Endothelial cell of umbilical vein (primary cell): ENCODE data around the gene GSTM4. TPM values are rescaled to one million over a fixed set of nuclear protein-coding genes. Genes with fewer than 3 reads are reported as not detected.
"Not testable (repeated sequence)": the region's sequence is repeated elsewhere in the genome, so short reads cannot be mapped to it uniquely, and the experiment has no call there.

Source experiments
- BruUV-seq: library from RNA; stranded (reverse); fragments of 400-500 nt; replicated peaks from 2 replicates; lab custom pipeline; 2021; lab: Mats Ljungman, UMichigan
- CTCF ChIA-PET: fragments of 300-600, 350-600 bp; sonication (Branson Sonifier 250); formaldehyde crosslinking; loops from one replicate; lab custom pipeline; 2021; ENCODE audit warnings: antibody characterized with exemption, inconsistent platforms; lab: Charles Lee
- POLR2A ChIA-PET: fragments of 300-600, 350-600 bp; sonication (Branson Sonifier 250); formaldehyde crosslinking; loops from one replicate; lab custom pipeline; 2021; ENCODE audit warnings: antibody characterized with exemption, inconsistent platforms; lab: Charles Lee
- DNase-seq: peaks from one replicate; pipeline ENCODE4 v3.0.0-alpha.2; 2011; ENCODE audit warnings: low read depth, low spot score
- FAIRE-seq: peaks from 2 replicates; lab custom pipeline; 2011; peaks lifted over from hg19 to GRCh38; lab: Jason Lieb, UNC
- H2AFZ ChIP-seq: 2 replicates; pipeline ENCODE4 v1.6.0; 2012; ENCODE audit warnings: low read depth, low read length, control low read depth, inconsistent platforms
- H3K27ac ChIP-seq: 2 replicates; pipeline ENCODE4 v1.5.1; 2011; ENCODE audit warnings: low read depth, mild to moderate bottlenecking, control low read depth, low read length, moderate library complexity; ENCODE audit not compliant: insufficient read depth
- H3K27me3 ChIP-seq, 2 experiments: 2 replicates each; pipeline versions ENCODE4 v1.6.0 to v1.6.1; 2011; ENCODE audit warnings: low read length in 2 of 2, mixed read lengths in 1 of 2; ENCODE audit not compliant: control insufficient read depth in 2 of 2, insufficient read depth in 2 of 2
- H3K36me3 ChIP-seq, 2 experiments: 2 replicates in 1 of 2; 3 replicates in 1 of 2; pipeline ENCODE4 v1.5.1; 2011; ENCODE audit warnings: low read length in 2 of 2, mild to moderate bottlenecking in 1 of 2, moderate library complexity in 1 of 2; ENCODE audit not compliant: control insufficient read depth in 2 of 2, insufficient read depth in 2 of 2; ENCODE audit errors: extremely low read depth in 1 of 2
- H3K4me1 ChIP-seq: 3 replicates; pipeline ENCODE4 v1.5.1; 2011; ENCODE audit warnings: mild to moderate bottlenecking, low read length; ENCODE audit not compliant: control insufficient read depth, insufficient read depth; ENCODE audit errors: extremely low read depth
- H3K4me2 ChIP-seq: 2 replicates; pipeline ENCODE4 v1.6.1; 2011; ENCODE audit warnings: low read length, control low read depth, mixed read lengths; ENCODE audit not compliant: insufficient read depth
- H3K4me3 ChIP-seq, 3 experiments: fragments of 200-600 bp in 1 of 3; sonication (generic), shearing (Covaris generic) in 1 of 3; replicated peaks in 1 of 3; 2 replicates each; pipeline ENCODE4 v1.5.1; 2011 to 2016; ENCODE audit warnings: control low read depth in 3 of 3, low read length in 3 of 3, mild to moderate bottlenecking in 2 of 3, inconsistent platforms in 1 of 3, low read depth in 1 of 3, moderate library complexity in 1 of 3; ENCODE audit not compliant: insufficient read depth in 1 of 3
- H3K79me2 ChIP-seq: 2 replicates; pipeline ENCODE4 v1.6.0; 2012; ENCODE audit warnings: low read length, inconsistent platforms; ENCODE audit not compliant: control insufficient read depth, insufficient read depth
- H3K9ac ChIP-seq: replicated peaks from 2 replicates; pipeline ENCODE3; 2011; ENCODE audit warnings: low read length, control low read depth; ENCODE audit not compliant: insufficient read depth; ENCODE audit errors: extremely low read depth
- H3K9me1 ChIP-seq: replicated peaks from 3 replicates; pipeline ENCODE4 v1.6.0; 2011; ENCODE audit warnings: mild to moderate bottlenecking, low read length; ENCODE audit not compliant: control insufficient read depth, insufficient read depth; ENCODE audit errors: extremely low read depth
- H3K9me3 ChIP-seq: replicated peaks from 2 replicates; pipeline ENCODE4 v1.5.1; 2012; ENCODE audit warnings: low read length, inconsistent platforms; ENCODE audit not compliant: control insufficient read depth, insufficient read depth
- H4K20me1 ChIP-seq: replicated peaks from 2 replicates; pipeline ENCODE3; 2011; ENCODE audit warnings: mild to moderate bottlenecking, low read length; ENCODE audit not compliant: control insufficient read depth, insufficient read depth; ENCODE audit errors: extremely low read depth
- dilution Hi-C: fragments of 300-500 bp; cut with MboI; formaldehyde crosslinking; loops from one replicate; pipeline ENCODE4 v1.15.0; 2019; ENCODE audit warnings: low sequenced_read_pairs; ENCODE audit not compliant: extremely low pct_ligation_motif_present
- intact Hi-C: fragments of 100-400 bp; cut with micrococcal nuclease; formaldehyde crosslinking; loops from one replicate; pipeline ENCODE4 v1.10.0; 2022
- polyA plus RNA-seq, 4 experiments: library from polyadenylated mRNA; depleted of rRNA in 3 of 4; stranded (reverse) in 3 of 4; unstranded in 1 of 4; fragments of >200 nt; gene quantifications; 2 replicates each; pipeline versions ENCODE4 v1.2.1 to v1.2.3, GENCODE V29; 2011 to 2012; ENCODE audit warnings: missing spikeins in 1 of 4
- total RNA-seq: library from RNA; stranded (reverse); gene quantifications from 2 replicates; pipeline ENCODE4 v1.2.3, GENCODE V29; 2021

The GSTM4 gene
- total and polyA plus RNA-seq, 2 donors (not counting 3 experiments of a cell fraction or from before 2014, with no cell fraction given): 9.5 to 11.6 TPM

DNA sequence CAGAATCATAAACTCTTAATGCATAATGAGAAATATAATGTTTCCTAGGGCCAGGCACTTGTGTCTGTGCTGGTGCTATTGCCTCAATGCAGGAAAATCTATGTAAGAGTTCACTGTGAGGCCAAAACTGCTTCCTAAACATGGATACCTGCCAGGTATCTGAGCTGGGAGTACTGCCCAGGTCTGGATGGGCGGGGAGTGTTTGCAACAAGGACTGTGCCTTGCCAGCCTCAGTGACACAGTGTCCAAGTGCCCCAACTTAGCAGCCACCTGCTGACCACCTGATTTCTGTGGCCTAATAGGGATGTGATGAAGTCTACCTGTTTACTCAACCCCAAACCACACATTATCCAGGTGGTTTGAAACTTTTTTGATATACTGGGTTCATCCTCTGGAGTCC lies 29.5 kb downstream of the GSTM4 start:
- H3K4me3 ChIP-seq, H3K79me2 ChIP-seq, FAIRE-seq, intact Hi-C loops, CTCF ChIA-PET, H4K20me1 ChIP-seq, H3K9me3 ChIP-seq, POLR2A ChIA-PET, H3K9me1 ChIP-seq, H3K4me2 ChIP-seq, H3K36me3 ChIP-seq, H2AFZ ChIP-seq, H3K9ac ChIP-seq, DNase-seq, BruUV-seq, H3K4me1 ChIP-seq, H3K27ac ChIP-seq, H3K27me3 ChIP-seq, dilution Hi-C loops: not testable (repeated sequence)

DNA sequence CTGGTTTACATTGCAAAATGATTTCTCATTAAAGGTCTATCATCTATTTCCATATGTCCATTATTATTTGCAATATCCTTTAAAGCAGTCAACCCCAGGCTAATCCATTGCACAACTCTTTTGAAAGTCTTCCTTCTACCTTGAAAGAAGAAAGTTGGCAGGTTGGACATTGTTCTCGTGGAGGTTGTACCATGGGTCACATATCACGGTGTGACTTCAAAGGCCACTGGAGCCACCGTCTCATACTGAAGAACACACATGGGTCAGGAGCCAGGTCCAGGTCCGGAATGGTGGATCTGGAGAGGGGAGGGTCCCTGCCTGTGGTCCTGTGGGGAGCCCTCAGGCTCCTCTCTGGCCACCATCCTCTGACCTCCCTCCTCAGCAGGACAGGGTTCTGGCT lies 30.0 kb downstream of the GSTM4 start:
- H3K79me2 ChIP-seq, FAIRE-seq, intact Hi-C loops, H2AFZ ChIP-seq, POLR2A ChIA-PET, DNase-seq, H3K27ac ChIP-seq, H3K9me1 ChIP-seq, H3K4me1 ChIP-seq, H3K36me3 ChIP-seq, H3K9me3 ChIP-seq, H3K4me3 ChIP-seq, H3K4me2 ChIP-seq, dilution Hi-C loops, H3K9ac ChIP-seq, CTCF ChIA-PET, H4K20me1 ChIP-seq, BruUV-seq, H3K27me3 ChIP-seq: not testable (repeated sequence)

GRCh38 chr1:109687109-109687508 lies 31.2 kb downstream of the GSTM4 start:
- H3K36me3 ChIP-seq, intact Hi-C loops, H2AFZ ChIP-seq, H4K20me1 ChIP-seq, H3K79me2 ChIP-seq, H3K9me3 ChIP-seq, H3K27me3 ChIP-seq, H3K4me3 ChIP-seq, H3K9me1 ChIP-seq, DNase-seq, H3K27ac ChIP-seq, H3K4me1 ChIP-seq, dilution Hi-C loops, FAIRE-seq, H3K9ac ChIP-seq, H3K4me2 ChIP-seq, BruUV-seq: not testable (repeated sequence)
- POLR2A ChIA-PET: interaction anchor here (0.6 to 1.0 kb wide), 3 partner anchors 53 to 134 kb away, joined by 3 to 5 read pairs (median 5); no protein-coding TSS in a partner anchor
- CTCF ChIA-PET: interaction anchor here (0.8 to 3.2 kb wide), 13 partner anchors 31 to 297 kb away, joined by 3 to 45 read pairs (median 5); partner anchors contain the start of genes AHCYL1, GNAI3 and GSTM4
